ENCODE measurements around the gene RAD51B.

DNA sequence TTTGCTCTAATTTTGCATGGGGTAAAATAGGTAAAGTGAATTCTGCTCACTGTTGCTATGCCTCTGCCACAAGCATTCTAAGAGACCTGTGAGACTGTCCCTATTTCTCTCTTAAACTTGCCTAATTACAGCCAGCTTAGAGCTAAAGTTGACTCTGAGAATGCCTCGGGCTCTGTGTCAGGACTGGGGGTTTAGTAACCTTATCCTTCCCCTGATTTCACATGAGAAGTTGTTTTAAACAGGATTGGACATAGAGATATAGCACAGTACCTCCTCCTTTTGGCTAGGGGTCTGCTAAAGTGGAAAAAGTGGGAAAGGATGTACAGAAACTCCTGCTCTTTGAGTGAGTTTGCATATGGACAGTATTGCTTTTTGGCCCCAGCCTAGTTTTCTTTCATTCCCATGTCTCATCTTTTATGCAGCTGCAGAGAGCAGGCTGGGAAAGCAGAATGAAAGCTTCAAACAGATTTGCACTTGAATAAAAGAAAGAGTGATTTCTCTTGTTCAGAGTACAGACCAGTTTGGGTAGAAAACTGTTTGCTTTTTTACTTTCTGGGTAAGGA lies 122.0 kb downstream of the RAD51B start:
- no peak for TF ChIP-seq MAFK (IDR thresholded peaks at IDR 0.05; ENCODE audit: low read length)
- TF ChIP-seq EGR1 (conservative IDR thresholded peaks at IDR 0.05): no peak

Measured in K562 (cell line).